Activated CD4-positive, CD25-positive, alpha-beta regulatory T cell treated with anti-CD3 and anti-CD28 coated beads, Interleukin-2, amount 50 U/mL, for 72 hours (primary cell): ENCODE results near the gene PODN.
A peak's percentile ranks its signal among the peaks of the same experiment; 100 is the strongest.

Experiments
- DNase-seq: peaks from one replicate; pipeline ENCODE4 v3.0.0; 2021

The PODN gene, protein sequence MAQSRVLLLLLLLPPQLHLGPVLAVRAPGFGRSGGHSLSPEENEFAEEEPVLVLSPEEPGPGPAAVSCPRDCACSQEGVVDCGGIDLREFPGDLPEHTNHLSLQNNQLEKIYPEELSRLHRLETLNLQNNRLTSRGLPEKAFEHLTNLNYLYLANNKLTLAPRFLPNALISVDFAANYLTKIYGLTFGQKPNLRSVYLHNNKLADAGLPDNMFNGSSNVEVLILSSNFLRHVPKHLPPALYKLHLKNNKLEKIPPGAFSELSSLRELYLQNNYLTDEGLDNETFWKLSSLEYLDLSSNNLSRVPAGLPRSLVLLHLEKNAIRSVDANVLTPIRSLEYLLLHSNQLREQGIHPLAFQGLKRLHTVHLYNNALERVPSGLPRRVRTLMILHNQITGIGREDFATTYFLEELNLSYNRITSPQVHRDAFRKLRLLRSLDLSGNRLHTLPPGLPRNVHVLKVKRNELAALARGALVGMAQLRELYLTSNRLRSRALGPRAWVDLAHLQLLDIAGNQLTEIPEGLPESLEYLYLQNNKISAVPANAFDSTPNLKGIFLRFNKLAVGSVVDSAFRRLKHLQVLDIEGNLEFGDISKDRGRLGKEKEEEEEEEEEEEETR

DNA sequence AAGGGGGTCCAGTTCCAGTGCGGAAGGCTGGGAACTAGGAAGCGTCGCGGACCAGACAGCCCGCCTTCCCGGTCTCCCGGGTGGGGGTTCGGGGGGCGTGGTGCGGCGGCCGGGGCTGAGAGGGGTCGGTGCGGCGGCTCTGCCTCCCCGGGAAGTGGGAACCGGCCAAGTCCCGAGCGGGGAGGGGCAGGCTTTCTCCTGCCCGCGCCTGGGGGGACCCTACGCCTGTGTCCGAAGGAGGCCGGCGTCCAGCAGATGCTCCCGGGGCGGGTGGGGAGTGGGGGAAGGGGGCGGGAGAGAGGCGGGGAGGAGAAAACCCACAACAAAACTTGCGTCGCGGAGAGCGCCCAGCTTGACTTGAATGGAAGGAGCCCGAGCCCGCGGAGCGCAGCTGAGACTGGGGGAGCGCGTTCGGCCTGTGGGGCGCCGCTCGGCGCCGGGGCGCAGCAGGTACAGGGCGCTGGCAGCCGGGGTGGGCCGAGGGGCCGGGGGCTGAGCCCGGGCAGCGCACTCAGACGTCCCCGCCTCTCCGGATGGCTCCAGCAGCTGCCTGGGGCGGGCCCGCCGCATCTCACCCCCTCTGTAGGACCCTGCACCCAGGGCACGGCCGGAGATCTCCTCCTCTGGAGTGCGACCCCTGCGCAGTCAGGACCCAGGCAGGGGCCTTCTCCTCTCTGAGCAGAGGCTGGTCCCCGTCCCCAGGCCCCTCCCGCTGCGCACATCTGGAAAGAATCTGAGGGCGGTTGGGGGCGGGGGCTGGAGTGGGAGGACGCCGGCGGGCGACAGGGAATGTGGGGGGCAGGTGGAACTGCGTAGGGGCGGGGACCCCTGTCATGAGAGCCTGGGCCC, at the start of gene PODN:
Gene PODN (plus strand): TSS at position 355 of the 849 bp plus-strand sequence. CDS start 7,643 bp downstream, outside the sequence.
- no peak for DNase-seq

DNA sequence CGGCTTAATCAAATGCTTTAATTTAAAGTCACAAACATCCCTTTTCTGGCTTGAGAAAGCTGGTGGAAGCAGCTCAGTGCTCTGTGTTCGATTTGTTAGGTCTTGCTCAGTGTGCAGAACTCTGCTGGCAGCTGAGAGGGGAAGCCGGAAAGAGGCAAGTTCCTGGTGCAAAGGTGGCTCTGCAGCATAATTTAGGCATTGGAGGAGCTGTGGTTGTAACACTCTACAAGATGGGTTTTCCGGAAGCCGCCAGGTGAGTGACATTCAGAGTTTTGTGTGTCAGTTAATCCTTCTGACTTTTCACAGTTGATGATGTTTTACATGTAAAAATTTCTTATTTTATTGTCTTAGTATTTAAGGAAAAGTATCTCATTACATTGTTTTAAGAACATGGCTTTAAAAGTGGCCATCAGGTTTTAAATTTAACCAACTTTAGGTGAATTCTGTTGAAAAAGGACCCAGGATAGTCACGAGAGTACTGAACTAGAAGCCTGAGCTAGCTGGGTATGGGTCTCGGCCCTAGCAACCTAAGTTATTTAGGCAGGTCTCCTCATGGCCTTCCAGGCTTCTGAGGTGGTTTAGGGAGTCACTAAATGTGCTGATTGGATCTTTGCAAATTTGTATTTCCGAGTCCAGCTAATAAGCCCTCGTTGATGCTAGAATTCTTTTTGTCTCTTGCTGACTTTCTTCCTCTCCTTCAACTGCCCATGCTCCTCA, 47.1 kb upstream of the PODN start:
- DNase-seq, result peak; percentile 66

DNA sequence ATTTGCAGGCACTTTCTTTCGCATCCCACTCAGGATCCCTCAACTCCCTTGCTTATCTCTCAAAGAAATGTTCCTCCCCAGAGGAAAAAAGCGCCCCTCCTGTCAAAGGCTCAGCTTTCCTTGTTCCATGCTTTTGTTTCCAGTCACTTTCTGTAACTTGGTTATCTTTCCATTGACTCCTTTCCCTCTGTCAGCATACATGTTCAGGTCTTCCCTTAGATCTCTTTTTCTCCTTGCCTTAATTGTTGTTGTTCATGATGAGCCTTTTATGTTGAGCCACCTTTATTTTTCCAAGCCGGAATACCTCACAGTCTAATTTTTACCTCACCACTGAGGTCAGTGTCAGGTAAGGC, 46.5 kb upstream of the PODN start:
- DNase-seq, result no peak

DNA sequence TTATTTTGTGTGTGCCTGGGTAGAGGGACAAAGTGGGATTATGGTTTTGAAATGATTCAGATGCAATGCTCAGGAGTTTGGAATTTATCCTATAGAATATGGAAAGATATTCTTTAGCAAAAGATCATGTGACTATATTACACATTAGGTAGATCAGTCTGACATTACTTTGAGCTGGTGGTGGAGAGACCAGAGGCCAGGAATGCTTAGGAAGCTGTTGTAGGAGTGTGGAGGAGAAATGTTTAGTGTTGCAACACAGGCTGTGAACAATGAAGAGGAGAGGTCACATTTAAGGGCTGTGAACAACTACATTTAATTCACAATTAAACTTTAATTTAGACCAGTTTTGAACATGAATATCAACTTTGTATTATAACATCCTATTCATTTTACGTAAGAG, 45.3 kb upstream of the PODN start:
- no peak for DNase-seq

DNA sequence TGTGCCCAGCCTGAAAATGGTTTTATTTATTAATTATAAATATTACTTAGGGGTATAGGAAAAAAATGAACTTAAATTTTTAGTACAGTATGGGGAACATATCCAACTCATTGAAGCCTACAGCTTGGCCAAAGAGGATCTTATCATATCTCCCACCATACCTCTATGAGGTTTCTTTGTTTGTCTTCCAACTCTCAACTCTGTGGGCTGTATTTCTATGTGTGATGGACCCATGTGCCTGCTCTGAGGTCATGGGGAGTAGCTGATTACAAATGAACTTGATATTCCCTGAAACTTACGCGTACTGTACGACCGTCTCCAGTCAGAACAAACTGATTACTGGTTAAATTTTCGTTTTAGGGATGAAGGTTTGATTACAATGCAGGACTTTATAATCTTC, 41.4 kb upstream of the PODN start:
- DNase-seq, result no peak

DNA sequence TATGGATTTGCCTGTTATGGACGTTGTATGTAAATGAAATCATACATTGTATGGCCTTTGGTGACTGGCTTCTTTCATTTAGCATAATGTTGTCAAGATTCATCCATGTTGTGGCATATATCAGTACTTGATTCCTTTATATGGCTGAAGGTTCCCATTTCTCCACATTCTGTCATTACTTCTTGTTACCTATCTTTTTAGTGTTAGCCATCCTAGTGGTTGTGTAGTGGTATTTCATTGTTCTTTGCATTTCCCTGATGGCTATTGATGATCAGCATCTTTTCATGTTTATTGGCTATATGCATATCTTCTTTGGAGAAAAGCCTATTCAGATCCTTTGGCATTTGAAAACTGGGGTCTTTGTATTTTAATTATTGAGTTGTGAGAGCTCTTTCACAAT, 39.8 kb upstream of the PODN start:
- no peak for DNase-seq

DNA sequence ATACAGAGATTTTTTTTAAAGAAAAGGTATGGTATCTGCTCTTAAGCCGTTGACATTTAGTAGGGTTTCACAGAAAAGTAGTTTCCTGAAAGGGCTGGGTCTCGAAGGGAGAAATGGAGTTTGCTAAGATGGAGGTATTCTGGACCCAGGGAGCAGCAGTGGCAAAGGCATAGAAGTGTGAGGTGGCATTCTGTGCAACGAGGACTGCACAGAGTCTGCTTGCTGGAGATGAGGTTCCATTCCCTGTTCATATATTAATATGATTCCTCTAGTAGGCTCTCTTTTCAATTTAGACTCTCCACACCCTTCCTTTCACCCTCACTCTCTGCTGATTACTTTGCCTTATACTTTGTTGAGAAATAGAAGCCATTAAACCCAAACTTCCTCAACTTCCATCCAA, 38.5 kb upstream of the PODN start:
- DNase-seq, result no peak

DNA sequence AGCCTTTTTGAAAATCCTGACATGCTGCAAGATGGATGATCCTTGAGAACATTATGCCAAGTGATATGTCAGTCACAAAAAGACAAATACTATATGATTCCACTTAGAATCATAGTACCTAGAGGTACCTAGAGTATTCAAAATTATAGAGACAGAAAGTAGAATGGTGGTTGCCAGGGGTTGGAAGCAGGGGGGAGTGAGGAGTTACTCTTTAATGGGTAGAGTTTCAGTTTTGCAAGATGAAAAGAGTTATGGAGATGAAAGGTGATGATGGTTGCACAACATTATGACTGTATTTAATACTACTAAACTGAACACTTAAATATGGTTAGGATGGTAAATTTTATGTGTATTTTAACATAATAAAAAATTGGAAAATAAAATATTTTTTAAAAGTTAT, 37.9 kb upstream of the PODN start:
- DNase-seq, result no peak

DNA sequence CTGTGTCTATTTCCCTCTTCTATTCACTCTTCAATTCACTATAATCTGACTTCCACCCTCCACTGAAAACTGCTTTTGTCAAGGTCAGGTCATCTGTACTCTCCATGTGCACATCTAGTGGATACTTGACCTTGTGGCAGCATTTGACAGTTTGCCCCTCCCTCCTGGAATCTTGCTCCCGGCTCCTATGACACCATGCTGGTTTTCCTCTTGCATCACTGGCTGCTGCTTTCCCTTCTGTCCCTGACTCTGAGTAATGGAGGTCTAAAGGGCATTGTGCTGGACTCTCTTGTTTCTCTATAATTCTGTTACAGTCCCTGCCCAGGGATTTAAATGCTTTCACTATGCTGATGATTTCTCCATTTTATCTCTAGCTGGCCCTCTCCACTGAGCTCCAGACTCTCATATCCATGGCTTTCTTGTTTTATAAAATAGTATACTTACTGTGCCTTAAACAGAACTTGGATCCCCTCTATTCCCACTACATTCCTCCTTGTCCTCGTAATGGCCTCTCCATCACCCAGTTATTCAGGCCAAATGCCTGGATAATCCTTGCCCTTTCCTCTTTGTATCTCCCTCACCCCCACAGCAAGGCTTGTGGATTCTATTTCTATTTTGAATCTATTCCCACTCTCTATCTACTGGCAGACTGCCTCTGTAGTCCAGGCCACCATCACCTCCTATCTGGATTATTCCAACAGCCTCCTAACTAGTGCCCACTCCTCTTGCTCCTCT, 36.8 kb upstream of the PODN start:
- no peak for DNase-seq

DNA sequence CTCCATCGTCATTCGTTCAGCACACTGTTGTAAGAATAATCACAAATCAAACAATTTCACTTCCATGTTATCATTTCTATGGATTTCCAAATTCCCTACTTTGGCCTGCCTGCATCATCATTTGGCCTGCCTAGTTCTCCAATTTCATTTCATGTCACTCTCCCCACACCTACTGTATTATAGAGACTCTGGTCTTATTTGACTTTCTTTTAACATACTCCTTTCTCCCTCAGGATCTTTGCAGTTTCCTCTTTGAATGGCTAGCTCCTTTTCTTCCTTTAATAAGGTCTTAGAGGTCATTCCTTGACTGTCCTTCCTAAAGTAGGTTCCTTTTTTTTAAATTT, 36.3 kb upstream of the PODN start:
- no peak for DNase-seq

DNA sequence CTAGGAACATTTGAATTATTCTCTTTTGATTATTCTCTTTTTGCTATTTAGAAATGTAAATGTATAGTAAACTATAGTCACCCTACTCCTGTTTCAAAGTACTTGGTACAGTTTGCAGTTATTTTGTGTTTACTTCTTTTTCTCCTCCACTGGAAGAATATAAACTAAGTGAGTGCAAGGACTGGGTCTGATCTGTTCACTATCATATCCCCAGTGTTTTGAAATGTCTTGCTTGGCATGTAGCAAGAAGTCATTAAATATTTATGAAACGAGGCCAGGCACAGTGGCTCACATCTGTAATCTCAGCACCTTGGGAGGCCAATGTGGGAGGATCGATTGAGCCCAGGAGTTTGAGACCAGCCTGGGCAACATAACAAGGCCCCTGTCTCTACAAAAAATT, 35.8 kb upstream of the PODN start:
- DNase-seq, result no peak

DNA sequence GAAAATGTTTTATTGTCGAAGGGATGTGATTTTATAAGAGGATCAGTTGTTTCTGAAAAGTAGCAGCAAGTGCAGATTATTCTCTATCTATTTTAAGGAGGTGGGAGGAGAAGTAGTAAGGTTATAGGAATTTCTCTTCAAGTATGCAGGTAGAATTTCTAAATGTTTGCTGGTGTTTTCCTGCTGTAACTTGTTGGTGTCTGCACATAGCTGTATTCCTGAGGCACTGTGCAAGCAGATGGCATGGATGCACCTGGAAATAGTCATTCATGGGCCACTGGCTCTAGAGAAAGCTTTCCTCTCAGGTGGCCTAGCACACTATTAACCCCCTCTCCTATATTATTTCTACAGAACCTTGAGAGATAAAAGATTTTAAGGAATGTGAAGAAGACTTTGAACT, 30.3 kb upstream of the PODN start:
- no peak for DNase-seq

DNA sequence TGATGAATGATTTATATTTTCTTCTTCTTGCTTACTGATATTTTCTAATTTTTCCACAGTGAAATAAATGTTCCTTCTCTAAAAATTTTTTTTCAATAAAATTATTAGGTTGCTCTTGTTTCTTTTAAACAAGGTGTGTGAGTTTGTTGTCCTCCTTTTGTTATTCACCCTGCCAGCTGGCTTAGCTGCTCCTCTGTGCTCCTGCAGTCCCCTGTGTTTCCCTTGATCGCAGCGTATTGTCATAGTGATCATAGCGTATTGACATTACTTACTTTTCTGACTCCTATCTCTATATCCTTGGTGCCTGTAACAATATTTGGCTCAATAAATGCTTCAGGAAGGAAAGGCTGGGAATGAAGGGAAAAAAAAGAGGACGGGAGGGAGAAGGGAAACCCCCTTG, 24.9 kb upstream of the PODN start:
- no peak for DNase-seq

DNA sequence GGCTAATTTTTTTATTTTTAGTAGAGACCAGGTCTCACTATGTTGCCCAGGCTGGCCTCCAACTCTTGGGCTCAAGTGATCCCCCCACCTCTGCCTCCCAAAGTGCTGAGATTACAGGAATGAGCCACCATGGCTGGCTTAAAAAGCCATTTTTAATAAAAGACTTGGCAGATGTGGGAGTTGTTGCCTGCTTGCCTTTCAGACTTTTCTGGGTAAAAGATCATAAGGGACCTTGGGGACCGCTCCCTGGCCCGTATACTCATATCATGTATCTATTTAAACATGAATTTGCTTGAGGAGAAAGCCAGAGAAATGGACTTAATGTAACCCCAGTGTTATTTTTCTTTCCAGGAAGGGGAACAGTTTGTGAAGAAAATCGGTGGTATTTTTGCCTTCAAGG, 23.4 kb upstream of the PODN start:
- DNase-seq, result no peak

DNA sequence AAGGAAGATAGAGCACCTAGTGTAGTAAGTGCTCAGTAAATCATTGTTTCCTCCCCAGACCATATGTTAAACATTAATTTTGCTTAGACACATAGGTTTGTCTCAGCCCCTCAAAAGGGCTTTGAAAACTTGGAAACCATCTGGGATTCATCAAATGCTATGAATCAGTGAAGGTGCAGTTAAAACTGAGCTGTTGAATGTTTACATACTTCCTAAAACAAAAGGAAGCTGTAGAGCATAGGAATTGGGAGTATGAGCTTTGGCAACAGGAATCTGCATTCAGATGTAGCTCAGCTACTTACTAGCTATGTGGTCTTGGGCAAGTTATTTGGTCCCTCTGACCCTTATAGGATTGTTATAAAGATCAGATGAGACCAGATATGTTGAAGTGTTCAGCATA, 18.7 kb upstream of the PODN start:
- DNase-seq, result no peak

DNA sequence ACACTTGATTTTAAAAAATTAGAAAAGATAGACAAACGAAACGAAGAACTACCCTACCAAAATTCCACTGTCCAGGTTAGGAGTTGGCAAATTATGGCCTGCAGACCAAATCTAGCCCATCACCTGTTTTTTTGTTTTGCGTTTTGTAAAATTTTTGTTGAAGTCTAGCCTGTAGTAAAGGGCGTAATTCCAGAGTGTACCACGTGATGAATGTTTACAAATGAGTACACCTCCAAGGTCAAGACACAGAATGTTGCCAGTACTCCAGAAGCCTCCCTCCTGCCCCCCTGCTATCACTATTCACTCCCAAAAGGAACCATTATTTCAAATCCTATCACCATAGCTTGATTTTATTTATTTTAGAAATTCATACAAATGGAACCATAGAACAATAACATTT, 17.1 kb upstream of the PODN start:
- no peak for DNase-seq

DNA sequence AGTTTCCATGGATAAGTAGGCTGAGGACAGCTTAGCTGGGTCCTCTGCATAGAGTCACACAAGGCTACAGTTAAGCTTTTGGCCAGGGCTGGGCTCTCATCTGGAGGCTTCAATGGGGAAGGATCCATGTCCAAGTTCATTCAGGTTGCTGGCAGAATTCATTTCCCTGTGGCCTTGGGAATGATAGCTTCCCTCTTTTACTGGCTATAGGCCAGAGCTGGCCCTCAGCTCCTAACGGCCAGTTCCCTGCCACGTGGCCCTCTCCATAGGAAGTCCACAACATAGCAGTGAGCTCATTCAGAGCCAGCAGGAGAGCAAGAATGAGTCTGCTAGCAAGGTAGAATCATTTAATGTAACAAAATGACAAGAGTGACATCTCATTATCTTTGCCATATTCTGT, 15.1 kb upstream of the PODN start:
- no peak for DNase-seq

DNA sequence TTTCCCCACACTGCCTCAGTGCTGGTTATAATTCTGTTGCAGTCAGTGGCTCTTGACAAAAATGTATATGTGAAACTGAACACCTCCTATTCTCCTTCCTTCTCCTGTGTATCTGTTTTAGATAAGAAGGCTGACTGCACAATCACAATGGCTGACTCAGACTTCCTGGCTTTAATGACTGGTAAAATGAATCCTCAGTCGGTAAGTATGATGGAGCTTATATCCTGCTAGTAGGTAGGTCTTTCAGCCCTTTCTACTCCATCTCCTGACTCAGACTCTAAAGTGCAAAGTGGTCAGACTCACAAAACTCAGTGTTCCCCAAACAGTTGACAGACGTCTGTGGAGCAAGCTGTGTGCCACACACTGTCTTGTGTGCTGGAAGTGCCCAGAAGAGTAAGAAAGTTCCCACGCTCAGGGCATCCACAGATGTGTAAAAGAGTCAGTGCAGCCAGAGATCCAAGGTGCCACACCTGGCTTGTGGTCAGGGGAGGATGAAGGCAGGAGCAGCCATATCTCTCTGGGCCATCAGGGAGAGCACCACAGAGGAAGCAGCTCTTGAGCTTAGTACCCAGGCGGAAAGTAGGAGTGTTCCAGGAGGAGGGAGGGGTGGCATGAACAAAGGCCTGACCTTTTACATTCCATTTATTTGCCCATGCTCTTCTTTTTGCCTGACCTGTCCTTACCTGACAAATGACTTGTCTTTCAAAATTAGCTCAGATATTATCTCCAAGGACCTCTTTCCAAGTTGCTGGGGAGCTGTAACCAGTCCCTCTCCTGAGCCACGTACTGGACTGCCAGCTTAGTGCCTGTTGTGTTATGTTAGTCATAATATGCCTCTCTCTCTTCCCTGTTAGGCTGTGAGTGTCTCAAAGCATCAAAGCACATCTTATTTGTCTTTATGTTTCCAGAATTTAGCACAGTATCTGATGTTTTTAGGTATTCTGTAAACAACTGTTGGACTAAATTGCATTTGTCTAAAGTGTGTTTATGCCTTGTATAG, 14.0 kb upstream of the PODN start:
- no peak for DNase-seq

DNA sequence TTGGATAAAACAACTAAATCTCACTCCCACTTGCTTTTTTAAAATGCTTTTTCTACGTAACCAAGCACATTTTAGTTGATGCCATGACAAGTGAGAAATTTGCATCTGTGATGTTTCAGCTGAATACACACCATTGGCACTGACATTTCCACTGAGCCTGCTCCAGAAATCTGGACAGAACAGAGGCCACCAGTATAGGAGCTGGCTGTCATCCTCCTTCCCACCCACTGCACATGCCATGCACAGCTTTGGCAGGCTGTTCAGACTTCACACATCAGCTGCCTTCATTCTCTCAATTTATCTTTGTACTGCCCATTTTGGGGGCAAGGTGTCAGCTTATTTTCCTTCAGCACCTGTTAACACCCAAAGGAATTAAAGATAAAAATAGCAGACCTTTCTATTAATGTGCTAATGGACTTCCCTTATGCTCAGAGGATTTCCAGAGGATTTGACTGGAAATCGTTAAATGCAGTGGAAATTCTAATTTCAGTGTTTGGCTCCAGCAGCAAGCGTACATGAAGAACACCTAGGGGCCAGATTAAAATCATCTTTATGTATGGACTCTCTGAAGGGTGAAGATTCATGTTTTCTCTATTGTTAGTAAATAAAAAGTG, 12.9 kb upstream of the PODN start:
- DNase-seq, result no peak

DNA sequence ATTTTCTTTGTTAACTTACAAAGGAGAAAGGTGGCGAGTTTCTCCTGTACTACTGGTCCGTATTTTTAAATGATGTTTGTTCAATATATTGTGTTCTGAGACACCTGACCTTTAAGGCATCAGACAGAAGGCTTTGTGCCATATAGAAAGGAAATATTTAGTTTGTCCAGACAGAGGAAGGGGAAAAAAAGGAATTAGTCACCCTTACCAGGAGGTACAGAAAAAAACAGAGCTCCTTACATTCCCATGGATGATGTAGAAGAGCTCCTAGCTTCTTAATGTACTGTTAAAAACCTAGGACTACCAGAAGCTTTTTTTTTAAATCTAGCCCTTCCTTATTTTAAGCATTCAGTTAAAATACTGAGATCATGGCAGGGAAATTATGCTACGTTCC, 12.4 kb upstream of the PODN start:
- DNase-seq, result no peak

DNA sequence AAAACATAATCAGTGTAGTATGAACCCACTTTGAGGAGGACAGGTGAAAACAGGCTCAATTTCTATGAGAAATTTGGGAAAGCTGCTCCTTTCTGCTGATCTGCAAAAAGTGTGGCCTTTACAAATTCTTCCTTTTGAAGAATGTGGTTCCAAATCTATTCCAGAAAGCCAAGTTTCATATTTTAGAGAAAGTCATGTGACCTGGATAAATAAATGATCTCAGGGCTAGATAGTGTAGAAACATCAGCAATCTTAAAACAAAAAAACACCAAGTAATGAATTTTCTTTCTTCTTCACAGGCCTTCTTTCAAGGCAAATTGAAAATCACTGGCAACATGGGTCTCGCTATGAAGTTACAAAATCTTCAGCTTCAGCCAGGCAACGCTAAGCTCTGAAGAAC, 11.7 kb upstream of the PODN start:
- no peak for DNase-seq
